ENCODE measurements around the gene SIPA1L3. TPM values are rescaled to one million over a fixed set of nuclear protein-coding genes. Genes with fewer than 3 reads are reported as not detected.

SIPA1L3 gene
- total and polyA plus RNA-seq, 11 donors = 4.7 to 22.9 (median 8.8) TPM

DNA sequence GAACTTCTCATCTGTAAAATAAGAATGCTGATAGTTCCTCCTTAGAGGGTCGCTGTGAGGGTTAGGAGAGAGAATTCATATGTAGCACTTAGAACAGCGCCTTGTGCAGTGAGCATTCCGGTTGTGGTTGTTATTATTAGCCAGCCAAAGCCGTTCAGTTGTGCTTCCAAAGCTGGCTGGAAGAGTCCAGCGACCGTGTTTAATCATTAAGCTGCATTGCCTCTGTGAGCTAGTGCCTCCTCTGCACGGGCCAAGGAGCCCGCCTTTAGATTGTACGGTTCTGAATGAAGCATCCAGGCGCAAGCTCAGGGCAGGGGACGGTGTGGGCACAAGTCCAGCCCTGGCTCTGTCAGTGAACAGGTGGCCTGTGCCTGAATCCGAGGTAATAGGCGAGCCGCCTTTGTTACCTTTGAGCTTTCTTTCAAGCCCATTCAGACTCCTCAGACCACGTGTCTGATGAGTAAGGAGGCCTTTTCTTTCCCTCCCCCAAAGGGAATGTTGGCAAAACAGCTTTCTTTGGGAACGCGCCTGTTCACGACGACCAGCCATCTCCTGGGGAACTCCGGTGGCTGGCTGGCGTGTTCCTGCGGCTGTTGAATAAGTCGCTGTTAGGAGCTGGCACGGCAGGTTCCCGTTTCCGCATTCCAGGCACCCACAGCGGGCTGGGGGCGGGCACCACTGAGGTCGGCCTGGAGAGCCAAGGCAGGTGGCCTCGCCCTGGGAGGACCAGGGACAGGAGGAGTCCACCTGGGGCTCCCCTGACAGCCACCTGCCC lies 25.1 kb downstream of the SIPA1L3 start:
- peaks cover 0 to 34% (median 19%) of the 10 kb centered on the region in 12 donors for H3K4me1 ChIP-seq
- 47 to 66% (median 61%) methylated on average over 24 to 30 of the region's 30 CpGs for WGBS, 4 donors
- H3K27me3 ChIP-seq = no peaks in the 10 kb centered on the region
- no peaks in the 10 kb centered on the region for H3K36me3 ChIP-seq
- no peak overlapping the region for H3K27ac ChIP-seq
- H3K9me3 ChIP-seq = peaks cover 0 to 19% (median 7%) of the 10 kb centered on the region in 12 donors
- peak overlapping the region in 3 of 12 donors; percentile 6 to 36 (median 14) for H3K4me3 ChIP-seq
- ATAC-seq (peak in 2 of 4 donors; percentile 32 to 50), DNase-seq (peak in 4 of 5 donors; percentile 15 to 74 (median 34))
- intact Hi-C loops (cut with DNase I) = no loop called here
- TF ChIP-seq POLR2A (IDR thresholded peaks at IDR 0.05) = no peak
- TF ChIP-seq, protein P1, sequence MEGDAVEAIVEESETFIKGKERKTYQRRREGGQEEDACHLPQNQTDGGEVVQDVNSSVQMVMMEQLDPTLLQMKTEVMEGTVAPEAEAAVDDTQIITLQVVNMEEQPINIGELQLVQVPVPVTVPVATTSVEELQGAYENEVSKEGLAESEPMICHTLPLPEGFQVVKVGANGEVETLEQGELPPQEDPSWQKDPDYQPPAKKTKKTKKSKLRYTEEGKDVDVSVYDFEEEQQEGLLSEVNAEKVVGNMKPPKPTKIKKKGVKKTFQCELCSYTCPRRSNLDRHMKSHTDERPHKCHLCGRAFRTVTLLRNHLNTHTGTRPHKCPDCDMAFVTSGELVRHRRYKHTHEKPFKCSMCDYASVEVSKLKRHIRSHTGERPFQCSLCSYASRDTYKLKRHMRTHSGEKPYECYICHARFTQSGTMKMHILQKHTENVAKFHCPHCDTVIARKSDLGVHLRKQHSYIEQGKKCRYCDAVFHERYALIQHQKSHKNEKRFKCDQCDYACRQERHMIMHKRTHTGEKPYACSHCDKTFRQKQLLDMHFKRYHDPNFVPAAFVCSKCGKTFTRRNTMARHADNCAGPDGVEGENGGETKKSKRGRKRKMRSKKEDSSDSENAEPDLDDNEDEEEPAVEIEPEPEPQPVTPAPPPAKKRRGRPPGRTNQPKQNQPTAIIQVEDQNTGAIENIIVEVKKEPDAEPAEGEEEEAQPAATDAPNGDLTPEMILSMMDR (IDR thresholded peaks at IDR 0.05) = no peak

DNA sequence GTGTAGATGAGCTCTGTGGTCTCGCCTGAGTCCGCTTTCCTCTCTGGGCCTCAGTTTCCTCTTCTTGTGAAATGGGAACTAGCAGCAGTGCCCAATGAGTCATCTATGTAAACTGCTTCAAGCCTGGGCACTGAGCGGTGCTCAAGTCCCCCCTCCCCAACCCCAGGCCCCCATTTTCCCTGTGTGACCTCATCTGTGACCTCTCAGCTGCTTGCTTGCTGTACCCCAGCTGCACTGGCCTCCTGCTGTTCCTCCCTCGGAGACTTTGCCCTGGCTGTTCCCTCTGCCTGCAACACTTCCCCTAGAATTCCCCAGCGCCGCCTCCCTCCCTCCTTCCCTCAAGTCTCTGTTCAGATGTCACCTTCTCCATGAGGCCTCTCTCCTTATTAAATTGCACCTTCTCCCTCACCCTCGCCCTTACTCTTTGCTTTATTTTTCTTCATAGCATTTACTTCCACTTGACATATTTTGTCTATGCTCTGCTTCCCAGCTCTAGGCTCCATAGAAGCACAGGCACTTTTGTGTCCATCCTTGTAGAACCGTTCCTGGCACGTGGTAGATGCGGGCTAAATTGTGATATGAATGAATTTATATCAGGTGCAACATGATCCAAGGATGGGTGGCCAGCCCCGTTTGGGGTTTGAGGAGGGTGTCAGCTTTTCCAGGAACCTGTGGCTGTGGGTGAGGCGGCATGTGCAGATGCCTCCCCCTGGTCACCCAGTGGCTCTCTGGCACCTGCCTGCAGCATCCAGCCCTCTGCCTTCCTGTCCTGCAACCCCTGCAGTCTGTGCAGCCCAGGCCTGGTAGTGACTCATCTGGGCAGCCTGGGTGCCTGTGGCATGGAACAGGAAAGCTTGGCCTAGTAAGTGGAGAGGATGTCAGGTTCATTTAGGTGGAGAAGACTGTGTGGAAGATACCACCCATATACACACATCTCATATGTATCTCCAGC lies 26.3 kb downstream of the SIPA1L3 start:
- TF ChIP-seq, protein P1 (IDR thresholded peaks at IDR 0.05) = no peak
- no peak for TF ChIP-seq POLR2A (IDR thresholded peaks at IDR 0.05)
- ATAC-seq = peak in 3 of 4 donors; percentile 18 to 30 (median 19)
- peaks cover 0 to 19% (median 7%) of the 10 kb centered on the region in 12 donors for H3K9me3 ChIP-seq
- WGBS, 4 donors = 75 to 84% (median 78%) methylated on average over 12 of the region's 12 CpGs
- DNase-seq = peak in 1 of 5 donors; percentile 64
- no peak overlapping the region for H3K4me3 ChIP-seq
- no peaks in the 10 kb centered on the region for H3K27me3 ChIP-seq
- peak overlapping the region in 2 of 12 donors; percentile 16 to 28 for H3K27ac ChIP-seq
- peaks cover 0 to 32% (median 19%) of the 10 kb centered on the region in 12 donors for H3K4me1 ChIP-seq
- H3K36me3 ChIP-seq = no peaks in the 10 kb centered on the region
- intact Hi-C loops (cut with DNase I) = no loop called here

DNA sequence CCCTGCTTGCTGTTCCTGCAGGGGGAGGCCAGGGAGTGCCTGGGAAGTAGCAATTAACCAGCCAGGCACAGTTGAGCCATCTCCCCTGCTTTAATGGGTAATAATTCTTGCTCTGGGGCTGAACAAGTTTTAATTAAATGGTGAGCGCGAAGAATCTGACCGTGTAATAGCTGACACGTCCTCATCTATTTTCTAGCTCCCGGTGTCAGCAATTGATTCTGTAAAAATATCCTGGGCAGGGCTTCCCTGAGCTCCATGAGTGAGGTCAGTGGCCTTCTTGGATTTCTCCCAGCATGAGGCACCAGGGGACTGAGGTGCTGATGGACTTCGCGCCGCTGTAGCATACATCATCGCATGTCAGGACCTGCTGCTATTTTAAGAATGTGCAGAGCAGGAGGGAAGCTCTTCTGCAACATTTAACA lies 26.9 kb downstream of the SIPA1L3 start:
- no peaks in the 10 kb centered on the region for H3K36me3 ChIP-seq
- intact Hi-C loops (cut with DNase I) = no loop called here
- peaks cover 0 to 19% (median 7%) of the 10 kb centered on the region in 12 donors for H3K9me3 ChIP-seq
- peak in 4 of 5 donors; percentile 44 to 79 (median 70) for DNase-seq
- no peak for TF ChIP-seq POLR2A (IDR thresholded peaks at IDR 0.05)
- TF ChIP-seq, protein P1 (IDR thresholded peaks at IDR 0.05) = no peak
- no peak overlapping the region for H3K4me3 ChIP-seq
- peak; percentile 76 to 94 (median 93) for ATAC-seq
- WGBS, 4 donors = 23 to 33% (median 30%) methylated on average over 9 of the region's 9 CpGs
- H3K27me3 ChIP-seq = no peaks in the 10 kb centered on the region
- H3K4me1 ChIP-seq = peaks cover 0 to 31% (median 19%) of the 10 kb centered on the region in 12 donors
- H3K27ac ChIP-seq = peak overlapping the region in 2 of 12 donors; percentile 16 to 28

Measured in heart left ventricle (tissue), 16 donors.